ENCODE results near the gene KANK2.

The KANK2 gene

DNA sequence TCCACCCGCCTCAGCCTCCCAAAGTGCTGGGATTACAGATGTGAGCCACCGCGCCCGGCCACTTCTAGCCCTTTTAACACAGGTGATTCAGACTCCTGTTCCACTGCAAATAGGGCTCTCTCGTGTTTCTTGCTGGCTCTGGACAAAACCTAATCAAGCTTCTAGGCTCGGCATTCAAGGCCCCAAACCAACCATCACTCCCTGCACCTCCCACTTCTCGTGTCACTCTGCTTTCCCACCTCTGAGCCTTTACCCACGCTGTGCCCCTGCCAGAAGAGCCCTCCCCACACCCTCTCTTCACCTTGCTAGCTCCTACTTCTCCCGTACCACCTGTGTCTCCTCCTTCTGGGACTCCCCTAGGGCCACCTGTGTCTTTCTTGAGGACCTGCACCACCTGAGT, 19.8 kb downstream of the KANK2 start:
- no peak for FAIRE-seq
- no peak for DNase-seq (ENCODE audit: insufficient read length)

GRCh38 chr19:11176466-11177193, 20.7 kb downstream of the KANK2 start:
- DNase-seq (ENCODE audit: insufficient read length) (no peak), FAIRE-seq (no peak)
- no peak for TF ChIP-seq POLR2A (IDR thresholded peaks at IDR 0.05; ENCODE audit: low read depth, low read length)
- no peak for TF ChIP-seq POLR2AphosphoS5 (IDR thresholded peaks at IDR 0.05; ENCODE audit: low read depth, low read length)
- no peak for TF ChIP-seq TAF1 (IDR thresholded peaks at IDR 0.05; ENCODE audit: borderline replicate concordance, low read depth, low read length)

More for the DNA sequence above, 19.8 kb downstream of the KANK2 start:
- TF ChIP-seq TAF1 (IDR thresholded peaks at IDR 0.05; ENCODE audit: borderline replicate concordance, low read depth, low read length), result no peak
- no peak for TF ChIP-seq POLR2AphosphoS5 (IDR thresholded peaks at IDR 0.05; ENCODE audit: low read depth, low read length)
- no peak for TF ChIP-seq POLR2A (IDR thresholded peaks at IDR 0.05; ENCODE audit: low read depth, low read length)

GRCh38 chr19:11175920-11176319, 21.4 kb downstream of the KANK2 start:
- FAIRE-seq, result no peak
- DNase-seq (ENCODE audit: insufficient read length), result no peak
- TF ChIP-seq TAF1 (IDR thresholded peaks at IDR 0.05; ENCODE audit: borderline replicate concordance, low read depth, low read length) (no peak), POLR2AphosphoS5 (IDR thresholded peaks at IDR 0.05; ENCODE audit: low read depth, low read length) (no peak), POLR2A (IDR thresholded peaks at IDR 0.05; ENCODE audit: low read depth, low read length) (no peak)

GRCh38 chr19:11174336-11174735, 23.0 kb downstream of the KANK2 start:
- DNase-seq (ENCODE audit: insufficient read length), result no peak
- no peak for TF ChIP-seq TAF1 (IDR thresholded peaks at IDR 0.05; ENCODE audit: borderline replicate concordance, low read depth, low read length)
- TF ChIP-seq POLR2AphosphoS5 (IDR thresholded peaks at IDR 0.05; ENCODE audit: low read depth, low read length), result no peak
- TF ChIP-seq POLR2A (IDR thresholded peaks at IDR 0.05; ENCODE audit: low read depth, low read length), result no peak
- no peak for FAIRE-seq

GRCh38 chr19:11173516-11174155, 23.7 kb downstream of the KANK2 start:
- DNase-seq (ENCODE audit: insufficient read length) (no peak), FAIRE-seq (no peak)
- TF ChIP-seq TAF1 (IDR thresholded peaks at IDR 0.05; ENCODE audit: borderline replicate concordance, low read depth, low read length), result no peak
- TF ChIP-seq POLR2AphosphoS5 (IDR thresholded peaks at IDR 0.05; ENCODE audit: low read depth, low read length), result no peak
- no peak for TF ChIP-seq POLR2A (IDR thresholded peaks at IDR 0.05; ENCODE audit: low read depth, low read length)

DNA sequence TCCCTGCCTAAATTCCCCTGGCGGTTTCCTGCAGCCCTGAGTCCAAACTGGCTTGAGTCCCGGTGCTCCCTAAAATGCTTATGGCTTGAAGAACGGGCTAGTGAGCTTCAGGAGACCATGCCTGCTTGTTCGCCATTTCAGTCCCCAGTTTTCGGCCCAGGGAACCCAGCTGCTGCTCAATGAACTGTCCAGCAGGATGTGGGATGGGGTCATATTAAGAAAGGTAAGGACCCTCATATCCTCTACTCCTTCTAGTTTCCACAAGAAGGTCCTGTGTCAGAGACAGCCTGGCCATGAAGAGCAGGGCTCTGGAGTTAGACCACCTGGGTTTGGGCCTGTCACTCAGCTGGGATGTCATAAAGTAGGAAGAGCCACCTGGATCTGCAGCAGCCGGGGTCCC, 24.8 kb downstream of the KANK2 start:
- TF ChIP-seq TAF1 (IDR thresholded peaks at IDR 0.05; ENCODE audit: borderline replicate concordance, low read depth, low read length), result no peak
- DNase-seq (ENCODE audit: insufficient read length) (no peak), FAIRE-seq (no peak)

GRCh38 chr19:11171144-11171543, 26.2 kb downstream of the KANK2 start:
- FAIRE-seq (no peak), DNase-seq (ENCODE audit: insufficient read length) (no peak)
- TF ChIP-seq POLR2AphosphoS5 (IDR thresholded peaks at IDR 0.05; ENCODE audit: low read depth, low read length) (no peak), TAF1 (IDR thresholded peaks at IDR 0.05; ENCODE audit: borderline replicate concordance, low read depth, low read length) (no peak), POLR2A (IDR thresholded peaks at IDR 0.05; ENCODE audit: low read depth, low read length) (no peak)

- FAIRE-seq, result no peak
- TF ChIP-seq TAF1 (IDR thresholded peaks at IDR 0.05; ENCODE audit: borderline replicate concordance, low read depth, low read length) (no peak), POLR2AphosphoS5 (IDR thresholded peaks at IDR 0.05; ENCODE audit: low read depth, low read length) (no peak), POLR2A (IDR thresholded peaks at IDR 0.05; ENCODE audit: low read depth, low read length) (no peak)
- no peak for DNase-seq (ENCODE audit: insufficient read length)
Measured at GRCh38 chr19:11169896-11170678, 27.3 kb downstream of the KANK2 start.

- DNase-seq (ENCODE audit: insufficient read length), result no peak
- FAIRE-seq, result no peak
- no peak for TF ChIP-seq POLR2A (IDR thresholded peaks at IDR 0.05; ENCODE audit: low read depth, low read length)
- TF ChIP-seq POLR2AphosphoS5 (IDR thresholded peaks at IDR 0.05; ENCODE audit: low read depth, low read length), result no peak
- TF ChIP-seq TAF1 (IDR thresholded peaks at IDR 0.05; ENCODE audit: borderline replicate concordance, low read depth, low read length), result no peak
Measured at GRCh38 chr19:11168568-11168967, 28.8 kb downstream of the KANK2 start.

GRCh38 chr19:11166281-11167142, 30.8 kb downstream of the KANK2 start:
- DNase-seq (ENCODE audit: insufficient read length) (no peak), FAIRE-seq (no peak)
- TF ChIP-seq TAF1 (IDR thresholded peaks at IDR 0.05; ENCODE audit: borderline replicate concordance, low read depth, low read length), result no peak
- no peak for TF ChIP-seq POLR2A (IDR thresholded peaks at IDR 0.05; ENCODE audit: low read depth, low read length)
- TF ChIP-seq POLR2AphosphoS5 (IDR thresholded peaks at IDR 0.05; ENCODE audit: low read depth, low read length), result no peak

- no peak for FAIRE-seq
- TF ChIP-seq TAF1 (IDR thresholded peaks at IDR 0.05; ENCODE audit: borderline replicate concordance, low read depth, low read length) (no peak), POLR2AphosphoS5 (IDR thresholded peaks at IDR 0.05; ENCODE audit: low read depth, low read length) (no peak), POLR2A (IDR thresholded peaks at IDR 0.05; ENCODE audit: low read depth, low read length) (no peak)
- DNase-seq (ENCODE audit: insufficient read length), result no peak
Measured at GRCh38 chr19:11165486-11166030, 31.8 kb downstream of the KANK2 start.

Measured in GM12892 (cell line).